HepG2 (cell line): ENCODE data around the gene ZDHHC24. TPM values are rescaled to one million over a fixed set of nuclear protein-coding genes. Genes with fewer than 3 reads are reported as not detected.

ENCODE experiments used
- ATAC-seq: fragments of 200-7000 bp; cut with Tn5 transposase; 3 replicates; pipeline ENCODE4 v1.9.1; 2020; ENCODE audit warnings: mild to moderate bottlenecking, moderate library complexity
- BruUV-seq: library from RNA; stranded (reverse); fragments of 400-500 nt; replicated peaks from 2 replicates; lab custom pipeline; 2021; lab: Mats Ljungman, UMichigan
- CTCF ChIA-PET: fragments of 300-600 bp; formaldehyde crosslinking; extraction: SDS; loops from one replicate; lab custom pipeline; 2021; ENCODE audit warnings: low total read pairs, inconsistent platforms, low intra/inter-chr PET ratio; lab: Yijun Ruan, JAX
- POLR2A ChIA-PET: fragments of 350-600 bp; sonication (Branson Sonifier 250); formaldehyde crosslinking; loops from one replicate; lab custom pipeline; 2020; ENCODE audit warnings: antibody characterized with exemption, inconsistent platforms; lab: Yijun Ruan, JAX
- DNase-seq: peaks from one replicate; pipeline ENCODE4 v3.0.0-alpha.2; 2015; ENCODE audit warnings: low spot score
- FAIRE-seq: peaks from 3 replicates; lab custom pipeline; 2011; peaks lifted over from hg19 to GRCh38; lab: Jason Lieb, UNC
- H2AFZ ChIP-seq: one replicate; pipeline ENCODE4 v1.6.1; 2011; ENCODE audit warnings: low read length, inconsistent platforms
- H3K27ac ChIP-seq: fragments of 300-600 bp; 3 replicates; pipeline ENCODE4 v1.8.0; 2011; ENCODE audit warnings: mixed run types, mild to moderate bottlenecking, mixed read lengths, low read length, inconsistent platforms; ENCODE audit not compliant: insufficient read depth; ENCODE audit errors: extremely low read length
- H3K27me3 ChIP-seq, 2 experiments: fragments of 200-600 bp in 1 of 2; 2 replicates in 1 of 2; 3 replicates in 1 of 2; pipeline versions ENCODE4 v1.6.0 to v1.8.0; 2011; ENCODE audit warnings: low read length in 2 of 2, mild to moderate bottlenecking in 2 of 2, moderate library complexity in 2 of 2, inconsistent platforms in 1 of 2; ENCODE audit not compliant: insufficient read depth in 2 of 2, control insufficient read depth in 1 of 2
- H3K36me3 ChIP-seq, 2 experiments: fragments of 200-600 bp in 1 of 2; replicated peaks in 1 of 2; 2 replicates in 1 of 2; 3 replicates in 1 of 2; pipeline versions ENCODE4 v1.5.1 to v1.8.0; 2011; ENCODE audit warnings: low read length in 2 of 2, inconsistent platforms in 1 of 2; ENCODE audit not compliant: insufficient read depth in 2 of 2, control insufficient read depth in 1 of 2
- H3K4me1 ChIP-seq: 2 replicates; pipeline ENCODE4 v1.5.1; 2012; ENCODE audit warnings: low read length, inconsistent platforms; ENCODE audit not compliant: insufficient read depth
- H3K4me2 ChIP-seq: 2 replicates; pipeline ENCODE4 v1.6.0; 2011; ENCODE audit warnings: low read depth, low read length, inconsistent platforms
- H3K4me3 ChIP-seq, 3 experiments: fragments of 200-600 bp in 1 of 3; sonication (generic), shearing (Covaris generic) in 1 of 3; replicated peaks in 1 of 3; 2 replicates each; pipeline ENCODE4 v1.5.1; 2011 to 2016; ENCODE audit warnings: low read length in 3 of 3, inconsistent platforms in 2 of 3, low read depth in 2 of 3, mild to moderate bottlenecking in 2 of 3, control low read depth in 1 of 3, mixed read lengths in 1 of 3; ENCODE audit not compliant: insufficient read depth in 1 of 3
- H3K79me2 ChIP-seq: one replicate; pipeline ENCODE4 v1.6.1; 2011; ENCODE audit warnings: low read length, inconsistent platforms; ENCODE audit not compliant: insufficient read depth
- H3K9ac ChIP-seq: 2 replicates; pipeline ENCODE4 v1.6.0; 2011; ENCODE audit warnings: mild to moderate bottlenecking, low read depth, low read length, inconsistent platforms; ENCODE audit not compliant: insufficient read depth
- H3K9me3 ChIP-seq: 2 replicates; pipeline ENCODE4 v1.5.1; 2012; ENCODE audit warnings: mild to moderate bottlenecking, low read length
- H4K20me1 ChIP-seq: 2 replicates; pipeline ENCODE4 v1.6.0; 2011; ENCODE audit warnings: inconsistent platforms, mild to moderate bottlenecking, low read length, moderate library complexity; ENCODE audit not compliant: insufficient read depth
- CENPBD1 ChIP-seq: sonication (generic); formaldehyde crosslinking; IDR thresholded peaks from 2 replicates; pipeline ENCODE4 v1.8.0; 2022; ENCODE audit warnings: missing genetic modification reagents, low read depth, mild to moderate bottlenecking, borderline replicate concordance
- ETV6 ChIP-seq: sonication (generic); formaldehyde crosslinking; conservative IDR thresholded peaks from 2 replicates; pipeline ENCODE4 v1.4.0; 2020; ENCODE audit warnings: missing genetic modification reagents
- FOXA1 ChIP-seq, 2 experiments: fragments of 450-650 bp in 1 of 2; sonication (generic) in 1 of 2; formaldehyde crosslinking in 1 of 2; IDR thresholded peaks; 2 replicates each; pipeline versions ENCODE4 v1.4.0 to v1.6.1; 2016 to 2020; ENCODE audit warnings: missing genetic modification reagents in 1 of 2
- MEIS1 ChIP-seq: sonication (generic); formaldehyde crosslinking; IDR thresholded peaks from 2 replicates; pipeline ENCODE4 v1.9.0; 2021; ENCODE audit warnings: mild to moderate bottlenecking, missing genetic modification reagents, moderate library complexity, borderline replicate concordance
- NFIB ChIP-seq: sonication (generic); formaldehyde crosslinking; IDR thresholded peaks from 2 replicates; pipeline ENCODE4 v1.9.0; 2021; ENCODE audit warnings: missing genetic modification reagents, mild to moderate bottlenecking, borderline replicate concordance
- SMARCE1 ChIP-seq: fragments of 450-650 bp; IDR thresholded peaks from 2 replicates; pipeline ENCODE4 v1.6.1; 2017; ENCODE audit warnings: borderline replicate concordance
- STAT5B ChIP-seq: sonication (generic); formaldehyde crosslinking; IDR thresholded peaks from 2 replicates; pipeline ENCODE4 v1.4.0; 2020; ENCODE audit warnings: missing genetic modification reagents
- TARDBP ChIP-seq: sonication (generic); formaldehyde crosslinking; IDR thresholded peaks from 2 replicates; pipeline ENCODE4 v1.8.0; 2022; ENCODE audit warnings: mild to moderate bottlenecking, missing genetic modification reagents
- ZMYM3 ChIP-seq: sonication (generic); formaldehyde crosslinking; IDR thresholded peaks from 2 replicates; pipeline ENCODE4 v1.5.1; 2020; ENCODE audit warnings: mild to moderate bottlenecking, missing genetic modification reagents
- ZNF121 ChIP-seq: sonication (generic); formaldehyde crosslinking; IDR thresholded peaks from 2 replicates; pipeline ENCODE4 v1.5.0; 2020; ENCODE audit warnings: mild to moderate bottlenecking, missing genetic modification reagents
- ZNF607 ChIP-seq: sonication (generic); formaldehyde crosslinking; IDR thresholded peaks from 2 replicates; pipeline ENCODE4 v1.5.1; 2020; ENCODE audit warnings: missing genetic modification reagents, mild to moderate bottlenecking, borderline replicate concordance
- ZNF691 ChIP-seq: sonication (generic); formaldehyde crosslinking; IDR thresholded peaks from 2 replicates; pipeline ENCODE4 v1.4.0; 2020; ENCODE audit warnings: missing genetic modification reagents, low read depth, mild to moderate bottlenecking, borderline replicate concordance
- ZNF713 ChIP-seq: sonication (generic); formaldehyde crosslinking; IDR thresholded peaks from 2 replicates; pipeline ENCODE4 v1.4.0; 2020; ENCODE audit warnings: mild to moderate bottlenecking, missing genetic modification reagents
- ZNF746 ChIP-seq: sonication (generic); formaldehyde crosslinking; IDR thresholded peaks from 2 replicates; pipeline ENCODE4 v1.8.0; 2022; ENCODE audit warnings: mild to moderate bottlenecking, missing genetic modification reagents
- ZNF761 ChIP-seq: sonication (generic); formaldehyde crosslinking; conservative IDR thresholded peaks from 2 replicates; pipeline ENCODE4 v1.4.0; 2020; ENCODE audit warnings: mild to moderate bottlenecking, missing genetic modification reagents
- ZNF784 ChIP-seq: sonication (generic); formaldehyde crosslinking; IDR thresholded peaks from 2 replicates; pipeline ENCODE4 v1.5.1; 2020; ENCODE audit warnings: missing genetic modification reagents, mild to moderate bottlenecking, borderline replicate concordance
- ZNF790 ChIP-seq: sonication (generic); formaldehyde crosslinking; IDR thresholded peaks from 2 replicates; pipeline ENCODE4 v1.8.0; 2022; ENCODE audit warnings: missing genetic modification reagents, mild to moderate bottlenecking, borderline replicate concordance
- ZNF839 ChIP-seq: sonication (generic); formaldehyde crosslinking; IDR thresholded peaks from 2 replicates; pipeline ENCODE4 v1.4.0; 2020; ENCODE audit warnings: missing genetic modification reagents, mild to moderate bottlenecking, borderline replicate concordance
- WGBS: methylation state at CpG from one replicate; pipeline ENCODE4 v1.1.6; 2017; ENCODE audit warnings: low lambda C conversion rate; 5-methylcytosine and 5-hydroxymethylcytosine counted together
- in situ Hi-C: cut with HindIII; loops from 2 replicates; pipeline ENCODE4 v1.10.0; 2017; ENCODE audit warnings: low pct_unique_long_range_greater_than_20kb; ENCODE audit not compliant: extremely low pct_ligation_motif_present
- intact Hi-C: fragments of 100-400 bp; cut with micrococcal nuclease; formaldehyde crosslinking; loops from one replicate; pipeline ENCODE4 v1.10.0; 2022; ENCODE audit not compliant: unreplicated experiment
- polyA plus RNA-seq, 8 experiments: library from polyadenylated mRNA; depleted of rRNA in 3 of 8; stranded (reverse) in 7 of 8; unstranded in 1 of 8; fragments of >200 nt; fragmentation: Illumina TruSeq in 4 of 8; extraction: Trizol in 4 of 8; gene quantifications; 2 replicates each; pipeline versions ENCODE4 v1.2.1 to v1.2.3, GENCODE V29; 2011 to 2016; ENCODE audit warnings: low read depth in 4 of 8, missing spikeins in 1 of 8, mixed read lengths in 1 of 8; ENCODE audit not compliant: insufficient read depth in 1 of 8
- total RNA-seq, 5 experiments: library from RNA; depleted of rRNA; stranded (reverse); fragments of >200 nt; fragmentation: Illumina TruSeq; extraction: Trizol; gene quantifications; 2 replicates each; pipeline ENCODE4 v1.2.3, GENCODE V29; 2016; ENCODE audit warnings: low read depth in 1 of 5

Gene ZDHHC24
- total and polyA plus RNA-seq, 2 of the 13 experiments (the other 11 are each of a cell fraction or from before 2014, with no cell fraction given): 4.3 TPM

GRCh38 chr11:66471142-66471541 lies 74.7 kb downstream of the ZDHHC24 start:
- Histone ChIP-seq H4K20me1 (no peaks in the 10 kb centered on the region; the same call in 1 of the 2 replicates), H3K4me2 (no peak overlapping the region), H3K4me1 (peaks cover 12% of the 10 kb centered on the region), H3K79me2 (no peaks in the 10 kb centered on the region), H3K36me3 (peaks cover 0 to 2% of the 10 kb centered on the region in 2 experiments; a peak in 3 of 5 replicates), H3K9ac (no peak overlapping the region), H3K27ac (no peak overlapping the region), H3K4me3 (no peak overlapping the region), H3K9me3 (no peaks in the 10 kb centered on the region), H2AFZ (no peak overlapping the region), H3K27me3 (no peaks in the 10 kb centered on the region)
- TF ChIP-seq ZNF713: no peak
- TF ChIP-seq ZNF691 (CRISPR knock-in tag): no peak
- TF ChIP-seq NFIB (CRISPR knock-in tag): no peak
- no peak for TF ChIP-seq ZNF790 (CRISPR knock-in tag)
- no peak for TF ChIP-seq TARDBP (CRISPR knock-in tag)
- TF ChIP-seq ZNF784 (CRISPR knock-in tag): no peak
- TF ChIP-seq ZMYM3 (CRISPR knock-in tag): no peak
- no peak for TF ChIP-seq ETV6 (CRISPR knock-in tag)
- no peak for TF ChIP-seq FOXA1 (IDR thresholded peaks at IDR 0.05)
- TF ChIP-seq FOXA1 (CRISPR knock-in tag; IDR thresholded peaks at IDR 0.05): no peak
- TF ChIP-seq ZNF761 (CRISPR knock-in tag): no peak
- TF ChIP-seq ZNF121: no peak
- no peak for TF ChIP-seq CENPBD1
- no peak for TF ChIP-seq SMARCE1
- no peak for TF ChIP-seq MEIS1 (CRISPR knock-in tag)
- TF ChIP-seq STAT5B (CRISPR knock-in tag): no peak
- TF ChIP-seq ZNF746: no peak
- TF ChIP-seq ZNF607 (CRISPR knock-in tag): no peak
- TF ChIP-seq ZNF839: no peak
- FAIRE-seq (no peak), ATAC-seq (no peak), DNase-seq (no peak)
- no TSS peak for BruUV-seq
- ChIA-PET POLR2A (interaction anchor here (1.0 kb wide), 1 partner anchor 9 kb away, joined by 5 read pairs; the partner anchor contains the start of gene DPP3), CTCF (no interaction called here)
- in situ Hi-C loops (no loop called here), intact Hi-C loops (no loop called here)
- 96% methylated on average over 16 of the region's 16 CpGs for whole genome bisulfite sequencing
